Choroid plexus epithelial cell (primary cell): ENCODE data around the gene ENO1.

Experiments used
- DNase-seq: peaks from one replicate; pipeline ENCODE4 v3.0.0-alpha.2; 2010; ENCODE audit warnings: low read depth
- H3K4me3 ChIP-seq: 2 replicates; pipeline ENCODE4 v1.5.1; 2011; ENCODE audit warnings: low read depth, mild to moderate bottlenecking, control low read depth, low read length, moderate library complexity
- CTCF ChIP-seq: conservative IDR thresholded peaks from 2 replicates; pipeline ENCODE4 v1.5.1; 2011; ENCODE audit warnings: low read depth, mild to moderate bottlenecking, control low read depth, inconsistent platforms, low read length, moderate library complexity

The ENO1 gene

DNA sequence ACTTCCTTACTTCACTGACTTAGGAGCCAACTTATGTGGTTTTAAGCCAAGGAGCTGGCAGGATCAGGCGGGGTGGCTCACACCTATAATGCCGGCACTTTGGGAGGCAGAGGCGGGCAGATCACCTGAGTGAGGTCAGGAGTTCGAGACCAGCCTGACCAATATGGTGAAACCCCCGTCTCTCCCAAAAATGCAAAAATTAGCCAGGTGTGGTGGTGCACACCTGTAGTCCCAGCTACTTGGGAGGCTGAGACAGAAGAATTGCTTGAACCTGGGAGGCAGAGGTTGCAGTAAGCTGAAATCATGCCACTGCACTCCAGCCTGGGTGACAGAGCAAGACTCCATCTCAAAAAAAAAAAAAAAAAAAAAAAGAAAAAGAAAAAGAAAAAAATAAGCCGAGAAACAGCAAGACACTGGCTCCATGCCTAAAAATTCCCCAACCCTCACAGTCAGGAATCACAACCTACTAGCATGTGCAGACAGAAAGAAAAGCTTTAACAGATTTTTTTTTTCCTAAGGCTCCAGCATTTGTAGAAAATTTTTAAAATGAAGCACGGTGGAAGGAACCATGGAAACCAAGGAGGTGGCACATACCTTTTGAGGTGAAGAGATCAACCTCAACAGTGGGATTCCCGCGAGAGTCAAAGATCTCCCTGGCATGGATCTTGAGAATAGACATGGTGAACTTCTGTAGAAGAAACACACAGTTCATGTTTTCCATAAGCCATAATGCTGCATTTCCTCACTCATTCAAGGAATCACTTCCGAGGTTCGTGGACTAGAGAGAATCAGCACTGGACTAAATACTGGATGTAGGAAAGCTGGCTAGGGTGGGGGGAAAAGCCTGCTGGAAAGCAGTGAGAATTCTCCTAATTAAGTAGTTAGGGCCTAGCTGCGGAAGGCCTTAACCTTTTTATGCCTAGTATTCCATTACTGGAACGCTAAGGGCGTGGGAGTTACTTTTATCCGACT is 4.0 kb downstream of the ENO1 start:
- H3K4me3 ChIP-seq = no peak overlapping the region
- DNase-seq = peak; percentile 77
- no peak for TF ChIP-seq CTCF

GRCh38 chr1:8873506-8874229 is 4.8 kb downstream of the ENO1 start:
- no peak for TF ChIP-seq CTCF
- DNase-seq = peak; percentile 98
- no peak overlapping the region for H3K4me3 ChIP-seq

- DNase-seq = no peak
- no peak for TF ChIP-seq CTCF
- no peak overlapping the region for H3K4me3 ChIP-seq
These were observed 5.5 kb downstream of the ENO1 start for GRCh38 chr1:8873001-8873400.

DNA sequence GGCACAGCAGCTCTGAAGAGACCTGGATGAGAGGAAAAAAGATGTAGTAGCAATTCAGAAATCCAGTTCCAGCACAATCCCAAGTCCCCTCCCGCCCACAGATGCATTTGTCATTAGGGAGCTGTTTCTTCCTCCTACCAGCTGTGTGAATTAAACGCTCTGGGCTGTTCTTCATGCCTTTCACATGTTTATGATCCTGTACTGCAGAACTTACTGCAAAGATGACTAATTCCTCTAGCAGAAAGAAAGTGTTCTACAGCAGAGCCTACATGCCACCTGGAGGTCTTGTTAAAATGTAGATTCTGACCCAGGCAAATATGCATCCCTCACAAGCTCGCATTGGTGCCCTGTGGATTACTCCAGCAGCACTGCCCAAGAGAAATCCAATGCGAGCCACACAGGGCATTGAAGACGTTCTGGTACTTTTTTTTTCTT is 6.5 kb downstream of the ENO1 start:
- H3K4me3 ChIP-seq = no peak overlapping the region
- peak; percentile 44 for DNase-seq
- no peak for TF ChIP-seq CTCF

GRCh38 chr1:8871539-8871935 is 6.9 kb downstream of the ENO1 start:
- DNase-seq = peak; percentile 36
- peak; percentile 62 for TF ChIP-seq CTCF
- H3K4me3 ChIP-seq = no peak overlapping the region

DNA sequence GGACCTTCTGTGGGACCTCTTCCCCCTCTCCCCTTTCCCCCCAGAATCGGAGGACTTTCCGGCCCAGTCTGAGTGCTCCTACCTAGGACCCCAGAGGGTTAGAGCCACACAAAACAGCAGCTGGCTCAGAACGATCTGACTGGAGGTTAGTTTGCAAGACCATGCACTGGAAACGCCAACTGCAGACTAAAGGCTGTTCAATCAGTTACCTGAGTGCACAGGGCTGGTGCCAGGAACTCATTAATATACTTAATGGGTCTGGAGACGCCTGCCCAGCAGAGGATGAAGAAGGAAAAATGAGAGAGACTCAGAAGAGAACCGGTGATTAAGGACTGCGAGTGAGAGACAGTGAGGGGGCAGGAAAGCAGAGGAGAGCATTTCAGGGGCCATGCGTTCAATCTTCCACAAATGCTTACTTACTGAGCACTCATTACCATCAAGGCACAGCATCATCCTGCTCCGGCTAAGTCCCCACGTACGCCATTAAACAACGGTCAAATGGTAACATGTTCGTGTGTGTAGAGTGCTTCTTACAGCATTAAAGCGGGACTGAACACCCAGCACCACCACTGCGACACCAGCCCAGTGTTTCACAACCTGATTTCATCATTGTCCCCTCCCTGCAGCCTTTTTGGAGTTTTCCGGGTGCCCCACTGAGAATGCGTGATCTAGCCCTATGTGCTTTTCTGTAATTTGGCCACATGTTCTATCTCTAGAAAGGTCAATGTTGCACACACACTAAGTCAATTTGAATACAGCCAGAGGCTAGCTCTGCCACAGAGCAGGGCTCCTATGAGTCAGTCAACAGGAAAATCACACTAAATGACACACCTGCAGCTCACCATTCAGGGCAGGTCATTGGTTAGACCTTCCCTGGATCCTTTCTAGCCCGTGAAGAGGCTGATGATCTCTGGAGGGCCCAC is 7.6 kb downstream of the ENO1 start:
- peak; percentile 53 for DNase-seq
- no peak for TF ChIP-seq CTCF
- H3K4me3 ChIP-seq = no peak overlapping the region
